ENCODE measurements around the gene LMAN1L.

LMAN1L gene

GRCh38 chr15:74780523-74781430 lies 31.9 kb upstream of the LMAN1L start:
- Histone ChIP-seq H3K4me2 (ENCODE audit: low read length) (peak overlapping the region; percentile 82), H3K27me3 (ENCODE audit: low read depth, low read length) (no peaks in the 10 kb centered on the region), H2AFZ (ENCODE audit: low read depth, low read length) (no peak overlapping the region), H3K9me3 (ENCODE audit: insufficient read depth, low read length) (no peaks in the 10 kb centered on the region), H3K27ac (ENCODE audit: low read length) (peak overlapping the region; percentile 97), H3K4me1 (ENCODE audit: low read length) (peaks cover 80% of the 10 kb centered on the region), H3K79me2 (ENCODE audit: low read length) (peaks cover 88% of the 10 kb centered on the region), H3K9ac (ENCODE audit: low read length) (peak overlapping the region; percentile 84), H3K36me3 (replicated peaks; ENCODE audit: low read depth, low read length) (peaks cover 40% of the 10 kb centered on the region), H4K20me1 (ENCODE audit: insufficient read depth, low read length) (no peaks in the 10 kb centered on the region), H3K4me3 (ENCODE audit: low read length) (peak overlapping the region; percentile 75)
- TF ChIP-seq EZH2phosphoT487 (IDR thresholded peaks at IDR 0.05; ENCODE audit: low read depth), result no peak
- TF ChIP-seq CTCF (IDR thresholded peaks at IDR 0.05; ENCODE audit: low read depth, low read length), result no peak

GRCh38 chr15:74781431-74782258 lies 31.0 kb upstream of the LMAN1L start, which contains the start of gene CSK:
Gene CSK (plus strand): TSS chr15:74782080. CDS start chr15:74798298, 16,218 bp downstream.
- no peaks in the 10 kb centered on the region for H3K9me3 ChIP-seq (ENCODE audit: insufficient read depth, low read length)
- no peak within 1 kb of the TSS for H2AFZ ChIP-seq (ENCODE audit: low read depth, low read length)
- TF ChIP-seq CTCF (IDR thresholded peaks at IDR 0.05; ENCODE audit: low read depth, low read length) (peak; percentile 31; the same call in 1 of the 2 replicates), EZH2phosphoT487 (IDR thresholded peaks at IDR 0.05; ENCODE audit: low read depth) (no peak)
- H4K20me1 ChIP-seq (ENCODE audit: insufficient read depth, low read length), result no peaks in the 10 kb centered on the region
- H3K27me3 ChIP-seq (ENCODE audit: low read depth, low read length), result no peaks in the 10 kb centered on the region
- peak within 1 kb of the TSS; percentile 100 for H3K9ac ChIP-seq (ENCODE audit: low read length)
- peak within 1 kb of the TSS; percentile 100 for H3K4me2 ChIP-seq (ENCODE audit: low read length)
- H3K4me3 ChIP-seq (ENCODE audit: low read length), result peak within 1 kb of the TSS; percentile 93
- peaks cover 43% of the 10 kb centered on the region for H3K36me3 ChIP-seq (replicated peaks; ENCODE audit: low read depth, low read length)
- H3K4me1 ChIP-seq (ENCODE audit: low read length), result peaks cover 80% of the 10 kb centered on the region
- H3K27ac ChIP-seq (ENCODE audit: low read length), result peak within 1 kb of the TSS; percentile 97
- H3K79me2 ChIP-seq (ENCODE audit: low read length), result peaks cover 89% of the 10 kb centered on the region

- H3K27ac ChIP-seq (ENCODE audit: low read length), result peak overlapping the region; percentile 97
- no peaks in the 10 kb centered on the region for H3K9me3 ChIP-seq (ENCODE audit: insufficient read depth, low read length)
- TF ChIP-seq EZH2phosphoT487 (IDR thresholded peaks at IDR 0.05; ENCODE audit: low read depth) (no peak), CTCF (IDR thresholded peaks at IDR 0.05; ENCODE audit: low read depth, low read length) (no peak)
- H3K4me1 ChIP-seq (ENCODE audit: low read length), result peaks cover 80% of the 10 kb centered on the region
- H4K20me1 ChIP-seq (ENCODE audit: insufficient read depth, low read length), result no peaks in the 10 kb centered on the region
- H3K9ac ChIP-seq (ENCODE audit: low read length), result peak overlapping the region; percentile 100
- H3K27me3 ChIP-seq (ENCODE audit: low read depth, low read length), result no peaks in the 10 kb centered on the region
- no peak overlapping the region for H2AFZ ChIP-seq (ENCODE audit: low read depth, low read length)
- H3K36me3 ChIP-seq (replicated peaks; ENCODE audit: low read depth, low read length), result peaks cover 48% of the 10 kb centered on the region
- peaks cover 95% of the 10 kb centered on the region for H3K79me2 ChIP-seq (ENCODE audit: low read length)
- peak overlapping the region; percentile 100 for H3K4me2 ChIP-seq (ENCODE audit: low read length)
- H3K4me3 ChIP-seq (ENCODE audit: low read length), result peak overlapping the region; percentile 93
Measured at GRCh38 chr15:74782259-74783071, 30.2 kb upstream of the LMAN1L start.

Data from OCI-LY3 (cell line).